HG03039 (cell line): ENCODE results near the gene PALB2.

Experiments
- ATAC-seq: cut with Tn5 transposase; IDR thresholded peaks from one replicate; pipeline ENCODE4 v1.9.1; 2021; ENCODE audit warnings: mild to moderate bottlenecking, moderate library complexity; ENCODE audit not compliant: unreplicated experiment

The PALB2 gene

DNA sequence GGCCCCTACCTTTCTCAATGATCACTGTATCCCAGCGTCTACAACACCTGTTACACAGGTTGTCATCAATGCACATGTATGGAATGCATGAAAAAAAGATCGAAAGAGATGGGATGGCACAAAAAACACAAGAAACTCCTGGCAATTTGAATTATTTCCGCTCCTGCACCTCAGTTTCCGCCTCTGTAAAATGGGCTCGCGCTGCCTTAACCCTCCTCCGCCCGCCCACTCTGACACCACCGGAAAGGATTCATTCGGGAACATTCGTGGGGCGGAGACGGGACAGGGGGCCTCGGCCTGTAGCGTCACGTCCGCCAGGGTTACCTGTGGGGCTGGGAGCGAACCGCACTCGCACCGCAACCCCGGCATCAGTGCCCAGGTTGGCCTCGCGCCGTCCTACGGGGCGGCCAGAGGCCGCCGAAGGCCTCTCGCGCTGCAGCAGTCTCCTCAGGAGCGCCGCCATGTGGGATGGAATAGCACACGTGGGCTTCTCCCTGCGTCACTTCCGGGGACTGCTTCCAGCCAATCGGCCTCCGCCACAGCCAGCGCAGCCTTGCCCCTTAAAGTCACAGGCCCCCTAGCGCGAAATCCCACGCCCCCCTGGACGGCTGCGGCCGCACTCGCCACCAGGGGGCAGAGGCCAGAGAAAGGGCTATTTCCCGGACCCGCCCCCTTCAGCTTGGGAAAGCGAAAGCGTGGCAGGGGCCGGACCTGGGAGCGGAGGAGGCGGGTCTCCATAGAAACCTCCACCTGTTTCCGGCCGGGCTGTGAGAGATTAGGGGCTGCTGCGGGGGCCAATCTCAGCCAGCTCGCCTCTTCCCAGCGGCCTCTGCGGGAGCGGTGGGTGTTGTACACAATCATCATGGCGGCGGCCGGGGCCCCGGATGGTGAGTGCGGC lies 84.0 kb downstream of the PALB2 start, which contains the start of the genes EARS2 and UBFD1:
Gene EARS2, minus strand, starts transcription at position 470 of the 898 bp plus-strand sequence. Its CDS starts 7 bp downstream, at position 463.
Gene UBFD1, plus strand, starts transcription at position 847 of the 898 bp plus-strand sequence. Its CDS starts 16 bp downstream, at position 863.
- peak; percentile 83 for ATAC-seq

GRCh38 chr16:23554536-23554935 lies 86.6 kb downstream of the PALB2 start:
- ATAC-seq, result no peak
